Measurements from ENCODE around the gene CYP46A1.

The CYP46A1 gene

DNA sequence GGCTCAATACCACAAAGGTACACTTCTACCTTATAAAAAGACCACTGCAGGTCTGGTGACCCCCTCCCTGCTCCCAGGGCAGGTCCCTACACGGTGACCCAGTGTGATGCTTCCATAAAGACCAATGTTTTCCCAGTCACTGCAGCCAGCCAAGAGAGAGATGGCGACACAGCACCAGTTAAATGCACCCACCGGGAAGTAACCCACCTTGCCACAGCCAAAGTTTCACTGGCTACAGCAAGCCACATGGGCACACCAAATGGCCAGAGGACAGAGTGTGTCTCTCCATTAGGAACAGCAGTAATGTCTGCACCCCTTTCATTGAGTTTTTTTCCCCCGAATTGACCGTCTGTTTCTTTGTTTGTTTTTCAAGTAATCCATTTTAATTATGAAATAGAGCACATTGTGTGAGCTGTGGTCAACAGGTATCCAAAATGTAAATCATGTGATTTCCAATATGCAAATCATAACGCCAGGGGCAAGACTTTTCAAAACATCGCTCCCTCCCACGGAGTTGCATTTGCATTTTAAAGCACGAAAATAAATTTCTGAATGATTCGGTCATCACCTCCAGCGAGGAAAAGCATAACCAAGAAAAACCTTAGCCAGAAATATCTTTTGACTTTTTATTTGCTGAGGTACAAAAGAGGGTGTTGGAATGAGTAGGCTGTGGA, 60.2 kb downstream of the CYP46A1 start:
- no peak for DNase-seq (ENCODE audit: low read depth)

DNA sequence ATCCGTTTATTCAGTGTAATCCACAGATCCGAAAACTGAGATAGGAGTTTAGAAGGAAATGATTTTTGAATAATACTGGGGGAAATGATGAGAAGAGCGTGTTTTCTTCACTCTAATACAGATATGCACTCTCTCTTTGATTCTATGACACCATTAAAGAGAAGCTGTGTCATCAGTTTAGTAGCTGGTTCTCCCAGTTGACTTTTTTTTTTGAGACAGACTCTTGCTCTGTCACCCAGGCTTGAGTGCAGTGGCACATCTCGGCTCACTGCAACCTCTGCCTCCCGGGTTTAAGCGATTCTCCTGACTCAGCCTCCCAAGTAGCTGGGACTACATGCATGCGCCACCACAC, 60.8 kb downstream of the CYP46A1 start:
- DNase-seq (ENCODE audit: low read depth) = no peak

DNA sequence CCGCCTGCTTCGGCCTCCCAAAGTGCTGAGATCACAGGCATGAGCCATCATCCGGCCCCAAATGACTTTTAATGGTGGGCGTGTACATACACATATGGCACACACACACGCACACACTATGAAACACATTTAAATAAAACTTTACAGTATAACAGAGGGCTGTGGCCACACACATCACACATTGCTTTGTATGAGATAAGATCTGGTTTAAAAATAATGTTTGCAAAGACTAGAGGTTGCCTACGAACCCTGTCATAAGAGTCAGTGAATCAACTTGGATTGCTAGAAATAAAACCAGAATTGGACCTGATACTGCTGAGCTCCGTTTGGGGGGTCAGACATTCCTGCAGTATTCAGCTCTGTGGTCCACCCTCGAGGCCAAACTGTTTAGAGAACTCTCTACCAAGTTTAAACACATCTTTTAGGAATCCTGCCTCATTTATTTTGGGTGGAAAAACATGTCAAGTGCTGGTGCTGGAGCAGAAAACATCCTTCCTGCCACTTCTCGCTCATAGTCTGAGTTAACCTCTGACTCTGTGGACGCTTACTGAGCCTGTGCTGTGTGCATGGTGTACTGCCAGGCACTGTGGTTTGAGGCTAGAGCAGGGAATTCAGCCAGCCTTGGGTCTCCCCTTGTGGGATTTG, 61.3 kb downstream of the CYP46A1 start:
- no peak for DNase-seq (ENCODE audit: low read depth)

DNA sequence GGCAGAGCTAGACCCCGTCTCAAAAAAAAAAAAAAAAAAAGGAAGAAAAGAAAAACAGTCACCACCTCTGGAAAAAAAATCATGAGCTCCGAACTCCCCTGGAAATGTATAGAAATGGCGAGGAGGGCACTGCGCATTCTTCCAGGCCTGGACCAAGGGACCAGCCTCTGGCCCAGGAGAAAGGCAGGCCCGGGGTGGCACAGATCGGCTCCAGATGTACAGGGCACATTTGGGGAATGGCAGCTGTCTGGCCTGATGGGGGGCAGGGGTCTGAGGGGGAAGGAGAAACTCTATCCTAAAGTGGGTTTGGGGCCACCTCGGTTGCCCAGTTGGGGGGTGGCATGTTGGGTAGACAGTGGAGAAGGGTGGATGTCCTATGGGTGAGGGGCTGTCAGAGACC, 63.1 kb downstream of the CYP46A1 start:
- no peak for DNase-seq (ENCODE audit: low read depth)

DNA sequence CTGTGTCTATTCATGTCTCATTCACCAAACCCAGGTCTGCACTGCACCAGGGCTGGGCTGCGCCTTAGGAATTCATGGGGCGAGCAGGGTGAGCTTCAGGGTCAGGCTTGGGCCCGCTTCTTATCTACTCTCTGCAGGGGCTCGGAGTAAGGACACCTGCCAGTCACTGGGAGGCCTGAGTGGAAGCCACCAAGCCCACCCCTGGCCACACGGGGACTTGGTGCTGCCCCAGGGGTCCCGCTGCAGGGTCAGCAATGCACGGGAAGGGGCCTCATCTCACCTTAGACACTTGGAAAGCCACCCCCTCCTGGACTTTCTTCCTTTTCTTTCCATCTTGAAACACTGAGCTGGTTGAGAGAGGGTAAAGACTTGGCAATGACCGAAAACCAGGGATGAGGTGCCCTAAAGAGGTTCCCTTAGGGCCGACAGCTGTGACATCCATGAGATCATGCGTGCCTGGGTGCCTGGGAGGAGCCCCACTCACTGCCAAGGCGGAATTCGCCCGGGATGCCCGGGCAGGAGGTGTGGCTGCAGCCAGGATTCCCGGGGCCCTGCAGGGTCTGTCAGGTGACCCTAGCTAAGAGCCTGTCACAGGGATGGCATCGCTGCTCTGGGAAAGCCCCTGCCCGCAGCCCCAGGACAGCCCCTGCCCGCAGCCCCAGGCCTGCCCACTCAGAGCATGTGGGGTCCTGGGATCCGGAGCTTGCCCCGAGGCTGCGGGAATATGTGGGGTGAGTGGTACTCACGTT, 63.7 kb downstream of the CYP46A1 start:
- no peak for DNase-seq (ENCODE audit: low read depth)

DNA sequence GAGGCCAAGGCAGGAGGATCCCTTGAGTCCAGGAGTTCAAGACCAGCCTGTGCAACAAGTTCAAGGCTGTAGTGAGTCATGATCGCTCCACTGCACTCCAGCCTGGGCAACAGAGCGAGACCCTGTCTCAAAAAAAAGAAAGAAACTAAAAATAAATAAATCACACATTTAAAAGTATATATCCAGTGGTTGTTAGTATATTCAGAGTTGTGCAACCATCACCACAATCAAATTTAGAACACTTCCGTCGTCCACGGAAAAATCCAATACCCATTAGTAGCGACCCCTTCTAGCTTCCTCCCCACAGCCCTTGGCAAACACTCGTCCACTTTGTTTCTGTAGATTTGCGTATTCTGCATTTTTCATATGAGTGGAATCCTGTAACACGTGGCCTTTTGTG, 64.4 kb downstream of the CYP46A1 start:
- no peak for DNase-seq (ENCODE audit: low read depth)

DNA sequence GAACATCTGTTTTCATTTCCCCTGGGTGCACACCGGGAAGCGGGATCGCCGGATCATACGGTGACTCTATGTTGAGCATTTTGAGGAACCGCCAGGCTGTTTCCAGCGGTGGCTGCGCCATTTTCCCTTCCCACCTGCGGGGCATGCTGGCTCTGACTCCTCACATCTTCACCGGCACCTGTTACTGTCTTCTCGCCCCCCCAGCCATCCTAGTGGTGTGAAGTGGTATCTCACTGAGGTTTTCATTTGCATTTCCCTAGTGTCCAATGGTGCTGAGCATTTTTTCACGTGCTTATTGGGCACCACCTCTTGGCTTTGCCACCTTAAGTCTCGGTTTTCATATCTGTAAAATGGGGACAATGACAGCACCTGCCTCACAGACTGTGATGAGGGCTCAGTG, 65.0 kb downstream of the CYP46A1 start:
- no peak for DNase-seq (ENCODE audit: low read depth)

DNA sequence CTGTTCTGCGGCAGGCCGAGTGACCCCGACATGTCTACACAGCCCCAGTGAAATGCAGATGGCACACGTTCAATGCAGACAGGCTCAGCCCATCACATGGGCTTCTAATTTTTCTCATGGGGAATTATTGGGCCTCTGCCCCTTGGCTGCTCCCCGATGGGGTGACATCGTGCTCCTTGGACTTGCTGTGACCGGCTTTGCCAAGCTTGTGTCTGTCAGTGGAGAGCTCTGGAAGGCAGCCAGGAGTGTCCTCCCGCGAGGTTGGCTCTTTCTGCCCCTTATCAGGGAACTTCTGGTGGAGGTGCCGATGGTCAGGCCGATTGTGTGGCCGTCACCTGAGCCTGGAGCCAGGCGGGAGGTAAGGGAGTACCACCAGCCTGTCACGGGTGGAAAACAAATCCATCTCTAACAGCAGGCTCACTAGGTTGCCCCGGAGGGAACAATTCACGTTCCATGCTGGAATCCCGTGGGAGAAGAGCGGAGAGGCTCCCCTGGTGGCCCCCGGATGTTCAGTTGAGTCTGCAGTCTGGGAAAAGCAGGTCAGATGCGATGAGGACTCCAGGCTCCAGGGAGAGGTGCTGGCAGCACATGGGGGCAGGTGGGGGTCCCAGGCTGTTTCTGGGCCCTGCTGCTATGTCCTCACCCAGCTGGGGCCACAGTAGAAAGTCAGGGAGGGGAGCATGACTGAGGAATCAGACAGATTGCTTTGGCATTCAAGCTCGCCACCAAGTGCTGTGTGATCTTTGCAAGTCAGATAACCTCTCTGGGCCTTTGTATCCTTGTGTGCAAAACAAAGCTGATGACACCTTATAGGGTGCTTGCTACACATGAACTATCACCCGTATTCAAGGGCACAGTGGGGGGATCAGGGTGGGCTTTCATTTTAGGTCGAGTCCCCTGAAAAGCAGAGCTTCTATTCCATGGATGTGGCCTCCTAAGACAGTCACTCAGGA, 65.9 kb downstream of the CYP46A1 start:
- DNase-seq (ENCODE audit: low read depth) = no peak

DNA sequence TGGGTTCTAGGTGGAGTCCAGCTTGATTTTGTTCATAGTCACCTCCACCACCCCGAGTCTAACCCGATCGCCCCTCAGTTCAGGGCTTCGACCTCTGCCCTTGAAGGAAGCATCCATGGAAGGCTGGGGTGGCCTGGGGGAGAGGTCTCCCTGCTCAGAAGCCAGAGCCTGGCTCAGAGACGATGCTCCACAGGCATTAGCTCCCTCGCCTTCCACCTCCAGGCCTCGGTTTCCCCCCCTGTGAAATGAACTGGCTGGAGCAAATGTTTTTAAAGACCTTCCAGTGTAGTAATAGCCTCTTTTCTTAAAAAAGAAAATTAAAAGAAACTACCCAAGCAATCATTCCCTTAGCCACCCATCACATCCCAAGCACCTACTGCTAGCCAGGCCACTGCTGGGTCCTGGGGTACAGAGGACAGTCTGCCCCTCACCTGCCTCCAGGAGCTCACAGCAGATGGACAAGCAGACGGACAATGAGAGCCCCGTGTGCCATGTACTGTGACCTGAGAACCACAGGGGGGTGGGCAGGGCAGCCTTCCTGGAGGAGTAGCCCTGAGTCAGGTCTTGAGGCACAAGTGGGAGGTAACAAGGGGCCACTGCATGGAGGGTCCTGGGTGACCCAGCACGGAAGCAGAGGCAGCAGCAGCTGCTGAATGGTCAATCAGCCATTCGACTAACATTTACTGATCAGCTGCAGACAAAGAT, 66.8 kb downstream of the CYP46A1 start:
- DNase-seq (ENCODE audit: low read depth) = no peak

DNA sequence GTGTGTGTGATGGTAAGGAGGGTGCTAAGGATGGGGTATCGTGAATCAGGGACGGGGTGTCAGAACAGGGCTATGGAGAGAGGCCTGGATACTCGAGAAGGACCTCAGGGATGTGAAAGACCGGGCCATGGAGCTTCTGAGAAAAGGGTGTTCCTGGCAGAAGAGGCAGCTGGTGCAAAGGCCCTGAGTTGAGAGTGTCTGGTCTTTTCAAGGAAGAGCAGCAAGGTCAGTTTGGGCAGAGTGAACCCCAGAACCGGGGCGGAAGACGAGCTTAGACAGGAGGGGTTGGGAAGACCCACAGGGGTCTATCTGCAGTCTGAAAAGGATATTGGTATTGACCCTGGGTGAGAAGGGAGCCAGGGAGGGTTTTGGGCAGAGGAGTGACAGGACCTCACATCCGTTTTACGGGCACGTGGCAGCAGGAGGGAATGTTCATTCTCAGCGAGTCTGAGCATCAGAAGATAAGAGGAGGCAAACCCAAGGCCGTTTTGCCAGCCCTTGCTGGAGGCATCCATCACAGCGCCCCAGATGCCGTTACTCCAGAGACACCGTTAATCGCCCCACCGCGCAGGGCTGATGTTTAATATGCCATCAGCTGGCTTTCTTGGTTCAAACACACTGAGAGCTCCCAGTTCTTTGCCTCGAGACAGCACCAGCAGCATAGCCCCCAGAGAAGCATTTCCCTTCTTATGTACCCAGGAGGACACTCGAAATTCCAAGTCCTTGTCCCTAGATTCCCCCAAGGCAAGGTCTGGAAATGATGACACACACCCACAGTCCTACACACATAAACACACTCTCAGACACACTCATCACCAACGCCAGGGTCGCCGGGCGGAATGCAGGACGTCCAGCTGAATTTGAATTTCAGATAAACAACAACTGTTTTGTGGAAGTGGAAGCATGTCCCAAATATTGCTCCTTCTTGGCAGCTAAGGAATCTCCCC, 67.7 kb downstream of the CYP46A1 start:
- no peak for DNase-seq (ENCODE audit: low read depth)

DNA sequence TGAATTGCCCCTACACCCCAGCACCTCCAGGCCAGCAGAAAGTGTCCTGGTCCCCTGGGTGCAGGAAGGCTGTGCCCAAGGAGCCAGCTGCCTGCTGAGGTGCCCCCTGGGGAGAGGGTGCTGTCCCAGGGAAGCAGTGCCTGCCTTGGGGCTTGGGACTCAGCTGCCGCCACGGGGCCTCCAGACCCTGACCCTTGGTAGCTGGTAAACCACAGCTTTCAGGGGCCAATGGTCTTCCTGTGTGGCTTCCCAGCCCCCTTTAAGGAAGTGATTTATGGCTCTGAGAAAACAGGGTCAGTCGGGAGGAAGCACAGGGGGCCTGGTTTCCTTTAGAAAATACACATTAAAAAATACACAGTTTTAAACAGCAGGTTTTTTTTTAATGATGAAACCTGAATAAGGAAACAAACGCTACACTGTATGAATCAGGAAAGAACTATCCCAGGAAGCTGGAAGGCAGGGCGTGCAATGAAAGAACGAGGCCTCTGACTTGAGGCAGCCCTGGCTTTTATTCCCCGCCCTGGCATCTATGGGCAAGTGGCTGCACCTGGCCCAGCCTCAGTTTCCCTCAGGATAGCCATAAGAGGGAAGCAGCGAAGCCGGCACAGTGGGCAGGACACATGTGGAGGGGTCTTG, 68.5 kb downstream of the CYP46A1 start:
- no peak for DNase-seq (ENCODE audit: low read depth)

DNA sequence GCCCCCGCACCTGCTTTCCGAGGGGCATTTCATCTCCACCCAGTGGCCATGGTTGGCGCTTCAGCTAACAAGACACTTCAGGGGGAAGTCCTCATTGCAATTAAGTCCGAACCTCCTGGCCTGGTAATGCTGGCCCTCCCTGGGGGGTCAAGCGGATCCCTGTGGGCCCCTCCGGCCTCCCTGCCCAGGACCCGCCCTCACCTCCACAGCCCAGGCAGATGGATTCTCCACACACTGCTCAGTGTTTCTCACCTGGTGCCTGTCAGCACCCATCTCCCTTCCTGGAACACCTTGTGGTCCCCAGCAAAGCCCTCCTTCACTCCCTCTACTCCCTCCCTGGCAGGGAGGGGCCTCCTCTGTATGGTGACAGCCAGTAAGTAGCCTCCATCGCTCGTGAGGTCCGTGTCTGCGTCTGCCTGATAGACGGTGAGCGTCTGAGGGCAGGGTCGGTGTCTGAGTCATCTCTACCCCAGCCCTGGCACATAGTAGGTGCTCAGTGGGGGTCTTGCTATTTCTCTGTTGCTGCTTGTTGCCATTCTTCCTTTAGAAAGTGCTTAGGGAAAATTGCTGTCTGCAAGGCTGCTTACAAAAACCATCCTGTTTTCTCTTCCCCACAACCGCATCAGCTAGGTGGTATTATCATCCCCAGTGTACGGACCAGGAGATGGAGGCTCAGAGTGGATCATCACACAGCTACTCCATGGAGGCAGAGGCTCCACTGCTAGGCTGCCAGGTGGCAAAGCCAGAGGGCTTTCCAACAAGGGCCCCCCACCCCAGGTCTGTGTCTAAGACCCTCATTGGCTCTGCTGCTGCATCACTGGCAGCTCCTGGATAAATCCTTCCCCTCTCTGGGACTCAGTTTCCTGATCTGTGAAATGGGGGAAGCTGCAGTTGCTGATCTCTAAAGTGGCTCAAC, 69.4 kb downstream of the CYP46A1 start:
- no peak for DNase-seq (ENCODE audit: low read depth)

DNA sequence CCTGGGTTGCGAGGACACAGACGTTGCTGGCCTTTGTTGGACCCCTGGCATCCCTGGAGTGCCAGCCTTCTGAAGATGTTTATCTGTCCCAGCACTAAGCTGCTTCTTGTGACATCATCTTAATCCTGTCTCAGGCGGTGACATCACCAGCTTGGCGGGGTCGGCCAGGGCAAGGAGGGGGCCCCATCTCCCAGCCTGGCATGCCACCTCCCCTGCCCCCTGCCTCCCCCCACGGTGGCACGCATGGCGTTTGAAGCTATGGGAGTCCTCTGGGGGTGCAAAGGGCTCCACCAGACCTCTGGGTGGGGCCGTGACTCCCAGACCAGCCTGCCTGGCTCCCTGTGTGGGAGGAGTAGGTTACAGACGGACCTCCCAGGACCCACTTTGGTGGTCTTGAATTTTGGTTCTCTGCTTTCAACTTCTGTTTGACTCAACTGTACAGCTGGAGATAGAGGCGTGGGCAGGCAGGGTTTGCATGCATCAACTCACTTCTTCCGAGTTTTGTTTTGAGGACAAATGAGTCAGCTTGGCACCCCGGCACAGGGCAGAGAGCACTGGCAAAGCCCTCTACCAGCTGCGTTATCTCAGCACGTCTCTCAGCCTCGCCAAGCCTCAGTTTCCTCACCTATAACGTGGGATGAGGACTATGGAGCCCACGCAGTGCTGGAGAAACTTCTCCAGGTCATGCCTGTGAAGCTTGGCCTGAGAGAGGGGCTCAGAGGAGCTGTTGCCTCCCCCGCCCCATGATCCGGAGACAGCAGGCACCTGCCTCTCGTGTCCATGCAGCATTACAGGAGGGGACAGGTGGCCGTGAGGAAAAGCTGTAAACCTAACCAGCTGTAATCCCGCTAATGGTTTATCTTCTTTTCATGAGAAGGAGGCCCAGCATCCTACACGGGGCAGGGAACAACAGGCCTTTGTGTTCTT, 70.3 kb downstream of the CYP46A1 start:
- no peak for DNase-seq (ENCODE audit: low read depth)

DNA sequence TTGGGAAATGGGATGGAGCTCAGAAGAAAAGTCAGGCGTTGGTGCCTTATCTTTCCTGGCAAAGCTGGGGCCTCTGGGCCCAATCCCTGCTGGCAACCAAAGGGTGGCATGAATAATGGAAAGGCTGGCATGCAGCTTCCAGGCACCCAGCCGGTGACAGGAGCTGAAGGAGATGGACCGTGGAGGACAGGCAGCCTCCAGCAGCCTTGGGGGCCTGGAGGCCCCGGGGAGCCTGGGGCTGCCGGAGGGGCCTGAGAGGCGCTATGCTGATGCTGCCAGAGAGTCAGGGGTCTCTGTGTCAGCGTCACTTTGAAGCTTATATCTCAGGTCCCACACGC, 70.9 kb downstream of the CYP46A1 start:
- no peak for DNase-seq (ENCODE audit: low read depth)

DNA sequence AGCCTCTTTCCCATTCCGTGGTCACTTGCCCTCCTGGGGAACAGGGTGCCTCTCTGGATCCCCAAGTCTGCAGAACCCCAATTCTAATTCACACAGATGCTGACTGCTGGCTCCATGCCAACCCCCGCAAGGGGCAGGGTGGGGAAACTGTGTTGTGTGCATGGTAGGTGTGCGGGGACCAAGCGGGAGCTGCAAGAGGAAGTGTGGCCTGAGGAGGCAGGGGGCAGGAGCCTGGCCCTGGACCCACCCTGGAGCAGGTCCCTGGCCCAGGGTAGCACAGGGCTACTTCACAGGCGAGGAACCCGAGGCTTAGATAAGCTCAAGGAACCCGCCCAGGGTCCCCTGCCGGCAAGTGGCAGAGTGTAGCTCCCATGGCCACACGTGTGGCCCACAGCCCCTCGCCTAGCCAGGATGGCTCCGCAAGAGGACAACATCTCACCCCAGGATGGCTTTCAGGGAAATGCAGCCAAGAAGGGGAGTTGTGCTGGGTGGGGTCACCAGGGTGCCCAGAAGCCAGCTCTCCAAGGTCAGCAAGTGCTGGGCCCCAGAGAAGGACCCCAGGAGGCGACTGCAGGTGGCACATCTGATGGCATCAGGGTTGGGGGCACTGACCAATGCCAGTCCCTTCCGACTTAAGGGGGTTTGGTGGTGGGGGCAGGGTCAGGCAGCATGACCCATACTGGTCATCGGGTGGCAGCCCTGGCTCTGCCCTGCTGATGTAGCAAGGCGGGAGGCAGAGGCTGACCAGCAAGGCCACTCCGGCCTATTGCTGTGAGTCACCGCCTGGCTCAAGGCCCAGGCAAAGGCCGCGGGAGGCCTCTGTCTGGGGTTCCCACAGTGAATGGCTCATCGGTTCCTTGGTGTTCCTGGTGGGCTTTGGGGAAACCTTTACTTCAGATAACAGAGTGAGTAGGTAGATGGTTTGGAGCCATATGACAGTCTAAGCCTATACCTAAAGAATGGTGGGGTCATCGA, 71.8 kb downstream of the CYP46A1 start:
- no peak for DNase-seq (ENCODE audit: low read depth)

DNA sequence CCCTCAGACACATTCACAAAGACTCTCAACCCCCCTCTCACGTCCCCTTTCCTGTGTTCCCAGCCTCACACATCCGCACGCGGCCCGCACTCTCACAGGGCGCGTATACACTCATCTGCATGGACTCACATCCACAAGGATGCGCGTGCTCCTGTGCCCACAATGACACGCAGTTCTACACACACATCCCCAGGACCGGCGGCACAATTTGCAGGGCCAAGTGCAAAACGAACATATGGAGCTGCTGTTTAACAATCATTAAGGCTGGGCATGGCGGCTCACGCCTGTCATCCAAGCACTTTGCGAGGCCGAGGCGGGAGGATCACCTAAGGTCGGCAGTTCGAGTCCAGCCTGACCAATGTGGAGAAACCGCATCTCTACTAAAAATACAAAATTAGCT, 72.7 kb downstream of the CYP46A1 start:
- DNase-seq (ENCODE audit: low read depth) = no peak
